Measurements from ENCODE around the gene FAM83E. TPM values are rescaled to one million over a fixed set of nuclear protein-coding genes. Genes with fewer than 3 reads are reported as not detected.
A peak's percentile ranks its signal among the peaks of the same experiment; 100 is the strongest.
"Not testable (repeated sequence)": the region's sequence is repeated elsewhere in the genome, so short reads cannot be mapped to it uniquely, and the experiment has no call there.

FAM83E gene
- total and polyA plus RNA-seq, 10 of the 15 experiments (the other 5 are each of a cell fraction or from before 2014, with no cell fraction given), result 0.14 to 2.5 (median 0.33) TPM; not detected in 4

GRCh38 chr19:48632286-48632685 is 17.4 kb upstream of the FAM83E start:
- ChIA-PET POLR2A (interaction anchor here (0.6 to 3.3 kb wide), 3 partner anchors 11 to 268 kb away, joined by 5 to 62 read pairs (median 15); partner anchors contain the start of genes CA11, RPL18, SPHK2 and SYNGR4), CTCF (interaction anchor here (0.8 to 2.2 kb wide), 3 partner anchors 13 to 45 kb away, joined by 4 to 9 read pairs (median 6); partner anchors contain the start of genes RPL18 and SPHK2), SMC1A (ENCODE audit: uncharacterized antibody, unreplicated experiment) (interaction anchor here (0.6 to 2.8 kb wide), 2 partner anchors 9 to 311 kb away, joined by 3 to 22 read pairs; no protein-coding TSS in a partner anchor), RAD21 (ENCODE audit: unreplicated experiment) (interaction anchor here (1.6 to 3.4 kb wide), 5 partner anchors 8 to 48 kb away, joined by 4 to 16 read pairs (median 10); partner anchors contain the start of genes CA11, RPL18 and SPHK2)
- not testable (repeated sequence) for H3K27me3 ChIP-seq (replicated peaks in 1 of 2; ENCODE audit: control insufficient read depth in 2 of 2, insufficient read depth in 2 of 2, low read length in 1 of 2); H3K36me3 ChIP-seq (ENCODE audit: control insufficient read depth in 2 of 2, insufficient read depth in 2 of 2, low read length in 1 of 2); DNase-seq (ENCODE audit: low read depth, low spot score); H3K79me2 ChIP-seq (ENCODE audit: control insufficient read depth, insufficient read depth, low read length); H3K9me3 ChIP-seq (replicated peaks; ENCODE audit: control insufficient read depth, insufficient read depth, low read length); H2AFZ ChIP-seq (ENCODE audit: control insufficient read depth, low read depth, low read length); H4K20me1 ChIP-seq (ENCODE audit: control insufficient read depth, insufficient read depth); H3K9ac ChIP-seq (ENCODE audit: control insufficient read depth, insufficient read depth, low read length); BruUV-seq (replicated peaks); ATAC-seq; H3K4me3 ChIP-seq; H3K27ac ChIP-seq (ENCODE audit: control insufficient read depth, insufficient read depth); FAIRE-seq; H3K4me2 ChIP-seq (ENCODE audit: control insufficient read depth, insufficient read depth)
- peaks cover 20% of the 10 kb centered on the region for H3K4me1 ChIP-seq (ENCODE audit: control insufficient read depth, insufficient read depth, low read length)
- 95% methylated on average over 11 of the region's 11 CpGs for WGBS (ENCODE audit: insufficient coverage, insufficient replicate concordance, low lambda C conversion rate, missing lambda C conversion rate)
- in situ Hi-C loops (cut with MboI) (loop anchor here (25.0 kb wide), 1 partner anchor 1255 kb away; the partner anchor contains the start of genes AKT1S1, IL4I1 and TBC1D17), intact Hi-C loops (cut with micrococcal nuclease; ENCODE audit: unreplicated experiment) (loop anchor here (10.0 kb wide), 1 partner anchor 333 kb away; the partner anchor contains the start of gene FTL)

- no peaks in the 10 kb centered on the region for H4K20me1 ChIP-seq (ENCODE audit: control insufficient read depth, insufficient read depth)
- ChIA-PET POLR2A (no interaction called here), RAD21 (ENCODE audit: unreplicated experiment) (no interaction called here), SMC1A (ENCODE audit: uncharacterized antibody, unreplicated experiment) (no interaction called here), CTCF (no interaction called here)
- peak; percentile 37; the same call in 1 of the 2 replicates for TF ChIP-seq BMI1 (IDR thresholded peaks at IDR 0.05; ENCODE audit: borderline replicate concordance)
- TF ChIP-seq CBX3 (IDR thresholded peaks at IDR 0.05; ENCODE audit: borderline replicate concordance, low read depth), result no peak
- ATAC-seq (no peak), DNase-seq (ENCODE audit: low read depth, low spot score) (no peak), FAIRE-seq (no peak)
- H2AFZ ChIP-seq (ENCODE audit: control insufficient read depth, low read depth, low read length), result no peak overlapping the region
- peaks cover 20% of the 10 kb centered on the region for H3K4me1 ChIP-seq (ENCODE audit: control insufficient read depth, insufficient read depth, low read length)
- H3K27me3 ChIP-seq (replicated peaks in 1 of 2; ENCODE audit: control insufficient read depth in 2 of 2, insufficient read depth in 2 of 2, low read length in 1 of 2), result no peaks in the 10 kb centered on the region
- H3K9me3 ChIP-seq (replicated peaks; ENCODE audit: control insufficient read depth, insufficient read depth, low read length), result no peaks in the 10 kb centered on the region
- peaks cover 4 to 5% of the 10 kb centered on the region in 2 experiments; a peak in 3 of 4 replicates for H3K36me3 ChIP-seq (ENCODE audit: control insufficient read depth in 2 of 2, insufficient read depth in 2 of 2, low read length in 1 of 2)
- H3K79me2 ChIP-seq (ENCODE audit: control insufficient read depth, insufficient read depth, low read length), result peaks cover 5% of the 10 kb centered on the region
- H3K4me2 ChIP-seq (ENCODE audit: control insufficient read depth, insufficient read depth), result no peak overlapping the region
- no peak overlapping the region for H3K27ac ChIP-seq (ENCODE audit: control insufficient read depth, insufficient read depth)
- in situ Hi-C loops (cut with MboI), result loop anchor here (25.0 kb wide), 1 partner anchor 1256 kb away; the partner anchor contains the start of genes AKT1S1, IL4I1 and TBC1D17
- intact Hi-C loops (cut with micrococcal nuclease; ENCODE audit: unreplicated experiment), result loop anchor here (10.0 kb wide), 1 partner anchor 334 kb away; the partner anchor contains the start of gene FTL
- 100% methylated on average over 3 of the region's 3 CpGs for WGBS (ENCODE audit: insufficient coverage, insufficient replicate concordance, low lambda C conversion rate, missing lambda C conversion rate)
- no TSS peak for BruUV-seq (replicated peaks)
- H3K4me3 ChIP-seq, result no peak overlapping the region
- no peak overlapping the region for H3K9ac ChIP-seq (ENCODE audit: control insufficient read depth, insufficient read depth, low read length)
These were observed 16.3 kb upstream of the FAM83E start for GRCh38 chr19:48631225-48631624.

Data from GM12878 (cell line).